Effector CD4-positive, alpha-beta T cell (primary cell): ENCODE measurements around the gene PPARG.

Source experiments
- DNase-seq: peaks from one replicate; pipeline ENCODE4 v3.0.0-alpha.2; 2020

The PPARG gene

DNA sequence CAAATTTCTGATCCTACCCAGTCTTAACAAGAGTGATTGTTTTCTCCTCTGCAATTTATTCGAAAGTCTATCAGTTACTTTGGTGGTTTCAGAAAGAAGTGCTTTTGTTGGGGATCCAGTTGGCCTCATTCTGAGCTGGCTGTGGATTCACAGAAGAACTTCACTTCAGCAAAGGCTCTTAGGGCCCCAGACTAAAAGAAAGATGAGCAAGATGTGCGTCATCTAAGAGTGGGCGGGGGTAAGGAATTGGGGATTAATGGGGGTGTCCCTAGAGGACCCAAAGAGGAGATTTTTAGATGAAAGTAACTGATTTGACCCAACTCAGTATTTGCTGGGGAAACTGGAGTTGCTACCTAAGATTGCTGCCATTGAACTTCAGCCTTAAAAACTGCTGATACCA, 131.5 kb downstream of the PPARG start:
- DNase-seq = no peak

DNA sequence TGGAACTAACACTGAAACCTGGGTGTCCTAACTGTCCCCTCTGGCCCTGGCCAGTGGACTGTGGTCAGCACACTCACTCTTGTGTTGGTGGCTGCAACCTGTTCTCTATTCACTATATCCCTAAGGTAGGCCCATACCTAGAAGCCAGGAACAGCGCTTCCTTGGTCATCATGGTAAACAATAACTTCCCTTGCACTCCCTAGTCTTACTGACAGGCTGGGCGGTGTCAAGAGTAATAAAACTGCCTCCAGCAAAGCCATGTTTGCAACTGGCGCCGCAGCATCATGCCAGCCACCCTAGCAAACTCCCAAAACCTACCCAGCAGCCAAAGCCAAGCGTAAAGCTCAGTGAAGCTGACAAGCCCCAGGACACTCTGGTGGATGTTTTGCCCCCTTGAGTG, 132.3 kb downstream of the PPARG start:
- no peak for DNase-seq

DNA sequence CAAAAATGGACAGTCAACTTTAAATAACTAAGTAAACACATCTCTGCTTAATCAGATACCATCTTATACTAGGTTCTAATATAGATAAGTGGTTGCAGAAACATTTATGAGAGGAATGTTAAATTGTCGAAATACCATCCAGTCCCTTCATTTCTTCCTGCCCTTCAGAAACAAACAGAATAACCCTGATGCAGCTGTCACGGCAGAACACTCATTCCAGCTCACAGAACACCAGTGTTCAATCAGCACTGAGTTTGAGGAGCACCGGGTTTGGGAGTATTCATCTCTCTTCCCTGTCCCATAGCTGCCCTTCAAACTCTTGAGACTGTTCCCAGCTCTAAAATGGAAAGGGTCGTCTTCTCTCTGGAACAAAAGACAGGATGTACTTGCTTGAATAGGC, 134.3 kb downstream of the PPARG start:
- no peak for DNase-seq

DNA sequence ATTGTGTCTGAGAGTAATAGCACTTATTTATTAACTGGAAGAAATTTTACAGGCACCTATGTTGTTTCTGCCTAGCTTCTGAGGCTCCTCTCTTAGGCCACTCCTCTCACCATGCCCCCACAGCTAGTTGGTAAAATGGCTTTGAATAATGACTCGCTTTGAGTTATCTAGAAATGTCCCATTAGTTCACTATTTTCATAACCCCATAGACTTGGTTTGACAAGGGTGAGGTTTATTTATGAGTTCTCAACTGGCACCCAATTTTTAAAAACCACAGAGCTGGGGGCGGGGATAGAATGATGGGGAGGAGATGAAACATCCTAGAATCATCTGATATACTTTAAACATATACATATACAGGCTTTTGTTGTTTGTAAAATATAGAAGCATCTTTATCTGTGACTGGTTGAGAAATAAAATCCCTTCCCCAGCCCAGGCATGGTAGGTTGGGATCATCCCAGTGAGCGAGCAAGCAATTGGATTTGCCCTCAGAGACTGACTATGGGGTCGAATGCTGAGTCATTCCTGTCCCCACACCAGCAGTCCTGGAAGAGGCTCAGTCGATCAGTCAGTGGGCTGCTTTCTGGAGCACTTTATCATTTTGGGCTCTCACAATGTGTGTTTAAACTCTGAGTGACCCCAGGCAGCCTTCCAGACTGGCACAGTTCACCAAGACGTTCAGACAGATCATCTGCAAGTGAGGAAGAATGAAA, 135.2 kb downstream of the PPARG start:
- no peak for DNase-seq

DNA sequence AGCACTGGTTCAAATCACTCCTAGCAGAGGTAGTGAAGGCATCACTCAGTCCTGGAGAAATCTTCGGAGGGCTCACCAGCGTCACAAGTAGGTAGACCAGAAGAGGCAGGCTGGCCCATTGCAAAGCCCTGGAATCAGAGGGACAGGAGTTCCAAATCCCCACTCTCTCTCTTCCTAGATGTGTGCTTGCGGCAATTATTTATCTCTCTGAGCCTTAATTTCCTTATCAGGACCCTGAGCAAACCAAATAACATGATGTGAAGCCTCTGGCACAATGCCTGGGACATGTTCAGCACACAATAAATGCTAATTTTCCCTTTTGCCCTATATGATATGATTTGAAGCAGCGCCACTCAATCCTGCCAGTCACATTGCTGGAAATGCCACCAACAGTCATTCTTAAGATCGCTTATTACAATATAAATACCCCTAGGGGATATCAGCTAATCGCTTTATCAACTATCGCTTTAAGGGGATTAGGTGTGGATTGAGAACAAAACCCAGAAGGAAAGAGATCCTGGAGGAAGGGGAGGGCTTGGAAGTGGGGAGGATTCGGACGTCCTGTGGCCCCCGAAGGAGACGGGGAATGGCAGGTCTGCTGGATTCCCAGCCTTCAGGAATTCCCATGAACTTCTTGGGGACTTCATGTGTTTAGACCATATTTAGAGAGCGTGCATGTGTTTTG, 135.9 kb downstream of the PPARG start:
- no peak for DNase-seq

DNA sequence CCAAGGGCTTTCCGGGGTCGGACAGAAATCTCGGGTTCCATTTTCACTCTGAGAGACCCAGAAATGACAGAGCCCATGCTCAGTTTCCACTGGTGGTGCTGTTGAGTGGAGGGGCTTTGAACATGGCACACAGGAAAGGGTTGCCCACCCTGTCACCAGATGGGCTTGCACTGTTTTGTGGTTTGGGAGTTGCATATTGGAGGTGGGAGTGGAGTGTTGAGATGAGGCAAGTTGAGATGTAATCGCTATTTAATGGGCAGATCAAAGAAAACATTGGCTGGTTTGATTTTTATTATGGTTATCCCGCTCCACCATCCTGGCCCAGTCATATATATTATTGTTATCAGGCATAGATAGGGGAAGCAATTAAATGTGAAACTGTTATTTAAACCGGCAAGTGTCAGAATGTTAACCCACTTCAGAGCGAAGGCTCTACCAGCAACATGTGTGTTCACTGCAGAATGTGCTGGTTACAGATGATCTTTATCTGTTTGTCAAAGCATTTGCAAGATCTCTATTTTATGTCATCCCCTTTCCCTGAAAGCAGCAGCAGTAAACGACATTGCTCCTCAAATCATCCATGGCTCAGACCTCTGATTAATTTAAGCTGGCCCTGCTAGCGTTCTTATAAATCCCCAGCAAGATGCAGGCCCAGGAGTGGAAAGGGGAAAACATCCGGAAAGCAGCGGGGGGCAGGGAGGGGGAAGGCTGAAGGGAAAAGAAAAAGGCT, 137.1 kb downstream of the PPARG start:
- DNase-seq = no peak

DNA sequence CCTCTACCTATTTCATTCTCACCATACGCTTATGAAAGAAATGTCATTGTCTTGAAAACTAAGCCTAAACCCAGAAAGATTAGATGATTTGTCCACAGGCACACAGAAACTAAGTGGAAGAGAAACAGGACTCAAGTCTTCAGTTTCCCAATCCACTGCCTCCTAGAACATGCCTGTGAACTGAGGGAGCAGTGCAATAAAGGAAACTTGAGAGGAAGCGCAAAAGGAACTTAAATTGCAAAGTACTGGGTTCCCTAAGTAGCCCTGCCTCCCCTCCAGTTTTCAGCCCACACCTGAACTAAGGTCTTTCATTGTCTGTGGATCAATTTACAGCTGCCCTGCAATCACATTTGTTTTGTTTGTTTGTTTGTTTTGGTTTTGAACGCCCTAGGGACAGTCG, 138.7 kb downstream of the PPARG start:
- DNase-seq = no peak

DNA sequence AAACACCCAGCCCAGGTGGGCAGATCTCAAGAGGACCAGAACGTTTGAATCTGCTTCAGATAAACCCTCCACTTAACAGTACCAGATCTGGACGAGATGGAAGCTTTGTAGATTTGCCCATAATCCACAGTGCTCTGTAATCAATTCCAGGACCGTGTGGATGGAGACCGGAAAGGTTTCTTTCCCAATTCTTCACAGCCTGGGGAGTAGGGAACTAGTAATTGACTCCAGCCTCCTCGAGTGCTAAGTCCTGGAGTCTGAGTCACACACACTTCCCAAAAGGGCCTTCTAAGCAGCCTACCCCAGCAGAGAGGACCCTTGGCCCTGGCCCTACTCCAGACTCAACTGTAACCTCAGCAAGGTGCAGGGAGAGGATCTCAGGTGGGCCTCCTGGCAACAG, 139.3 kb downstream of the PPARG start:
- DNase-seq = no peak

DNA sequence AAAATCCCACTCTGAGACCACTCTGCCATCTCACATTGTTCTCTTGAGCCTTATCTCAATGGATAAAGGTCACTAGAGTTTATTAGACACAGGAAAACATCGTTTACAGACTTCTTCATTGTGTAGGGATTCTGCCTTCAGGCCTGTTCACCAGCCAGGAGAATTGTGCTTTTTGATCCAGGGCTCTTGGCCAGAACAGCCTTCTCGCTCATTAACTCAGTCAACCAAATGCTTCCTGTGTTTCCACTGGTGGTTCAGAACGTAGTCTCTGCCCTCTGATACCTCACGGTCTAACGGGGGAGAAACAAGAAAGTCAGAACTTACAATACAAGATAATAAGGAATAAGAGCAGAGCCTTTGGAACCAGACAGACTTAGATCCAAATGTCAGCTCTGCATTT, 141.2 kb downstream of the PPARG start:
- DNase-seq = no peak

DNA sequence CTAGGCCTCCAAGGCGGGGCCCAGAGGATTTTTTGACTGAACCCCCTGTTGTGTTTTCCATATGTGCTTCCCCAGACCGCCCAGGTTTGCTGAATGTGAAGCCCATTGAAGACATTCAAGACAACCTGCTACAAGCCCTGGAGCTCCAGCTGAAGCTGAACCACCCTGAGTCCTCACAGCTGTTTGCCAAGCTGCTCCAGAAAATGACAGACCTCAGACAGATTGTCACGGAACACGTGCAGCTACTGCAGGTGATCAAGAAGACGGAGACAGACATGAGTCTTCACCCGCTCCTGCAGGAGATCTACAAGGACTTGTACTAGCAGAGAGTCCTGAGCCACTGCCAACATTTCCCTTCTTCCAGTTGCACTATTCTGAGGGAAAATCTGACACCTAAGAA, 145.0 kb downstream of the PPARG start:
- no peak for DNase-seq

DNA sequence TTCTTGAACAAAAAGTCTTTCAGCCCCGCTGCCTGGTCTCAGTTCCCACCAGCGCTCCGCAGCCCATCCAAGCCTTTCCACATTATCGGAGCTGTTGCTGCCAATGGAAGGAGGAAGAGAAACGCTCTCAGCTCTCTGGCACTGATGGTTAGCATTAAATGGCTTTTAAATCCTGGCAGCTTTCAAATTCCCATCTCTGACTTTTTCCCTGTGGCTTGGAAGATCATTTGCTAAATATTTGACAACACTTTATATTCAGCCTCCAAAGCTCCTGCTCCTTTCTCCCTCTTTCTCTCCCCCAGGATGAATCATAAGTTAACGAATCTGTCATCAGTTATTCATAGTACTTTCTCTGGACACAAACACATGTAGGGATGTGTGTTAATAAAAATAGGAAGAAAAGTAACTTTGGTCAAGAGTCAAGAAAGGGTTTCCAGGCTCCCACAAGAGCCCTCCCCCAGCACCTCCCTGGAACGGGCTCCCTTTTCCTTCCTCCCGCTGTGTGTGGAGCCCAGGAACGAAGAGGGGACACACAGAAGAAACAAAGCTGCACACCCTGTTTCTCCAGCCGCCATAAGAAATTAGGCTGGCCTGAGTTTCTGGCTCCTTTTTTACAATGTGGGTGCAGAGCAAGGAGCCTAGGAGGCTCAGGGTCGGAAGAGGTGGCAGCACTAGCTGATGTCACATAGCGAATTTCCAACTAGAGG, 147.8 kb downstream of the PPARG start:
- DNase-seq = no peak

DNA sequence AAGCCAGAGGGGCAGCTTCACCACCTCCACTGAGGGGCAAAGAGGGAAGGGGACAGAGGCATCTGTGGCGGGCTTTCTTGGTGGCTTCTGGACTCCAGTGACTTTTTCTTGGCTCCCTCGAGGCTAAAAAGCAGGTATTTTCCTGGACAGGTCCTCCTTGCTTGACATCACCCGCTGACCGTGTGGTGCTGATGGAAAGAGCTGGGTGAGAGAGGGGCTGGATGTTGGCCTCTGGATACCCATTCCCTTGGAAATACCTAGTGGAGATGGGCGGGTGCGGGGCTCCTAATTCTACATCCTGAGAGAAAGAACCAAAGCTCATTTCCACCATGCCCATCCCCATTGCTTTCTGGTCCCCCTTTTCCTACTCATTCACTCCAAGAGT, 148.3 kb downstream of the PPARG start:
- DNase-seq = no peak

DNA sequence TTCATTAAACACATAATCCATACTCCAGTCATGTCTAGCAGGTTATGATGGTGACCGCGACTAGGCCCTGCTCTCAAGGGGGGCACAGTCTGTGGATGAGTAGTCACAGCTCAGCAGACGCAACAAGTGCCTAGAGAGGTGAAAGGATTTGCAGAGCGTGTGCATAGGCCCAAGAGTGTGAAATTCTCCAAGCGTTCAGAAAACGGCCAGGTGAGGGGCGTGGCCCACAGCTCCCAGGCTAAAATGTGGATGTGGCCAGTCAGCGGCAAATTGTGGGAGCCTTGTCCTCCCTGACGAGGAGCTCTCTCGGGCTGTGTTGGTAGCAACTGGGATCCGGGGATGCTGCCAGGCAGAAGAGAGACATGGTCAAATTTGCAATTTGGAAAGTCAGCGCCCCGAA, 149.0 kb downstream of the PPARG start:
- no peak for DNase-seq

DNA sequence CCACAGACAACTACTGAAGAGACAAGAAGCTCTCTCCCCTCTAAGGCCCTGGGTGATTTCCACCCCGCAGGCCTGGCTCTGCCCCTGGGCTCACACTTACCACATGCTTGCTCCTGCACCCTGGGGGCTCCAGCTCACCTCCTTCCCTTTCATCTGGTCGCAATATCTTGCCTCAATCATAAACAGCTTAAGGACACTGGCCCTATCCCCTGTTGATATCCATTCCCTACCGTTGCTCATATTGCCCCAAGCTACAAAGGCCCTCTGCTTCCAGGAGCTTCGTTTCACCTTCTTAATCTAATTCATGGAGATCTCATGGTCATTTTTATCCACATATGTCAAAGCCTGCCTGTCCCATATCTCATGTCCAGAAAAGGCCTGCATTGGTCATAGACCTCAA, 149.4 kb downstream of the PPARG start:
- DNase-seq = no peak

DNA sequence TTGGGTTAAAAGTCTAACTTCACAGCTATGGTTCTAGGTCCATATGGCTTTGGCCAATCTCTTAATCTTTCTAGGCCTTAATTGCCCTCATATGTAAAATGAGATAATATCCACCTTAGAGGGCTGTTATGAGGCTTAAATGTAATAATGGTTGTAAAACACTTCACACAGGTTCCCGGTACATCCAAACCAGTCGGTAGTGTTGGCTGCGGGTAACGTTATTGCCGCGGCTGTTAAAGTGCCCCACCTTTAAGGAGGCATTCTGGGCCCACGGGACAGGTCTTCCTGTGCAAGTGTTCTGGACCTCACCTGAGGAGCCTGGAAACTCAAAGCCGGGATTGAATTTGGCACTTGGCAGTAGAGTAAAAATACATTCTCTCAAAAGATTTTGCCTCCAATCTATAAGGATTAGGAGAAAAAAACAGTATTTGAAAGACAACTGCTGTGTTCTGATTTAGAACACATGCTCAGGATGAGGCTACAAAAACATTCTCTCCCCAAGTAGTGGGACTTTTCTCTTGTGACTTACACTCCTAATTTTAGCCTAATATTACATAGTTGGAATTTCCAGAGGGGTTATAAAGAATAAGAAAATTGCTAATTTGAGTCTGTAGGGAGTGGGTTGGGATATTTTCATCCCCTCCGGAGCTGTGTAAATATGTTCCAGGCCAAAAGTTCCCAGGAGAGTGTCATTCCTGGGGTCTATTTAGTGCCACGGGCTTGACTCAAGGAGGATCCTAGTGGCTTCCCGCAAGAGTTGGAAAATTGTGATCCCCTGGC, 150.5 kb downstream of the PPARG start:
- DNase-seq = no peak

DNA sequence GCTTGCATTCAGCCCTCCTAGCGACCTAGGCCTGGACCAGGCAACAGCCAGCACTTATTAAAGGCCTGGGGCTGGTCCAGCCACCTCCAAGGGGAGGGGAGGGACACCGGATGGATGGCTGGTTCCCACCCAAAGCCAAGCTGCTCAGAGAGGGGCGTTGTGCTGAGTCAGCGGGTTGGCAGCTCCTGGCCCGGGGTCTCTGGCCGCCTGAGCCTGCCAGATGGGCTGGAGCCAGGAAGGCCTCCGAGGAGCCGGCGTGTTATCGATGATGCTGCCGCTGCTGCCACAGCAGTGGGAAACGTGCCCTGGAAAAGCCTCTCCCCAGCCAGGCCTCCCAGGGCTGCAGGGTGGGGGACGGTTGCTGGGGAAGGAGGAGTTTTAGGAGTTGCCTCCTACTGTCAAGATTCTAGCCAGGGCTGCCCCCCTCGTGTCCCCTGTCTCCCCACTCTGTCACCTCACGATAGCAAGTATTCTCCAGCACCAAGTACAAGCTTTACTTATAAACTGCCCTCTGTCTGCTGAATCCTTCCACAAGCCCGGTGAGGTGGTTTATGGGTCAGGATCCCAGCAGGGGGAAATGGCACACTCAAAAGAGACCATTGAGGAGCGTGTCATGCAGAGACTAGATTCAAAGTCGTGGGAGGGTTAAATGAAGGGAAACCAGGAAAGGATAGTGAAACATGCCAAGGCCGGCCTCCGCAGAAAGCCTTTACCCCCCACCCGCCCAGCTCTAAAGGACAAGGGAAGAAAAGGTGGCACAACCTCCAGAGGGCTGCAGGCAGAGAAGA, 152.3 kb downstream of the PPARG start:
- DNase-seq = no peak

DNA sequence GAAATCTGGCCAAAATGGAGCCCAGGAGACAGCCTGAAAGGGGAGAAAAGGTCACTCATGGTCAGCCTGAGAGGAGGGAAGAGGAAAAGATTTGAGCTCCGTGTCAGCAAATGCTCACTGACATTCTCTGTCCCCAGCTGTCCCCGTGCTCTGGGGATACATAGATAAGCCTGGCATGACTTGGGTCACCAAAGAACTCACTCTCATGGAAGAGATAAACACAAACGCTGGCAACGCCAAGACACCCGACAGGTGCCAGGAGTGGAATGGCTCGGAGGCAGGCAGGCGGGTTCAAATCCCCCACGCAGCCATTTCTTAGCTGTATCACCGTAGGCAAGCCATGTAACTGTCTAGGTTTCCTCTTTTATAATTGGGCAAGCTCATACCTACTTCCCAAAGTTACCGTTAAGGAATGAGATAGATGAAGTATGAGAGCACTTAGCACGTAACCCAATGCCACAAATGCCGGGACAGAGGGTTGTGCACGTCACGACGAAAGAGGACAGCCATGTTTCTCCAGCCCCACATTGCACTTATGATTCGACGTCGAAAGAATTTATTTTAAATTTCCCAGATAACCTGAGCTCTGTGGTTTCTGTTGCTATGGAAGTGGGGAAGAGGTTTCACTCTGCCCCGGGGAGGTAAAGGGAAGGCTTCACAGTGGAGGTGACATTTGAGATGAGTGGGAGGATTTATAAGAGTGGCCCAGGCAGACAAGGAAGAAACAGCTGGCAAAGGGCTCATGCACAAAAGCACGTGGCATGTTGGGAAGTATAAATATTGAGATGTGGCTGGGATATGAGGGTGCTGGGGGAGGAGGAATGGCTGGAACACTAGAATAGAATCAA, 154.0 kb downstream of the PPARG start:
- no peak for DNase-seq

DNA sequence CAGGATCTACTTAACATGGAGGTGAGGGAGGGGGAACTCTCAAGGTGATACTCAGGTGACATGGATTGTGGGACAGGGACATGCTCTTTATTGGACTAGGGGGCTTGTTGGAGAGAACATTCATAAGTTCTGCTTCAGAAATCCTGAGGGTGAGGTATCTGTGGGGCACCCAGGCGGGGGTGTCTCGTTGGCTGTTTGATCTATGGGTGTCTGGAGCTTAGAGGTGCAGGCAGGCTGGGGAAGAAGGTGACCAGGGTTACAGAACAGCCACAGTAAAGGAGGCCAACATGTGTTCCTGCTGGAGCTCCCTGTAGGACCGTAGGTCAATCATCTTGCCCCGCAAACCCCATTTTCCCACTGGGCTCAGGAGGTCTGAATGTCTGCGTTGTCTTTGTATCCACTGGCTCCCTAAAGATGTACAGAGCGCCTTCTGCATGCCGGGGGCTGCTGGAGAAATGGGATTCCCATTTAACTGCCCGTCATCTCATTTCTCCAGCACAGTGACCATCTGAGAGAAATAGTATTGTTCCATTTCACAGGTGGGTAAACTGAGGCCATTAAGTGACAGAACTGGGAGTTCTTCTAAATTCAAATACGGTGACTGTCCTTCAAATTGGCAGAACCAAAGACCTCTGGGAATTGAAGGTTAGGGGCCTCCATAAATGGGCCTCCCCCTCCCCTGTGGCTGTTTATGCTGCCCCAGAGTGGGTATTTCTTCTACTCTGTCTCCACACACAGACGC, 155.1 kb downstream of the PPARG start:
- no peak for DNase-seq

DNA sequence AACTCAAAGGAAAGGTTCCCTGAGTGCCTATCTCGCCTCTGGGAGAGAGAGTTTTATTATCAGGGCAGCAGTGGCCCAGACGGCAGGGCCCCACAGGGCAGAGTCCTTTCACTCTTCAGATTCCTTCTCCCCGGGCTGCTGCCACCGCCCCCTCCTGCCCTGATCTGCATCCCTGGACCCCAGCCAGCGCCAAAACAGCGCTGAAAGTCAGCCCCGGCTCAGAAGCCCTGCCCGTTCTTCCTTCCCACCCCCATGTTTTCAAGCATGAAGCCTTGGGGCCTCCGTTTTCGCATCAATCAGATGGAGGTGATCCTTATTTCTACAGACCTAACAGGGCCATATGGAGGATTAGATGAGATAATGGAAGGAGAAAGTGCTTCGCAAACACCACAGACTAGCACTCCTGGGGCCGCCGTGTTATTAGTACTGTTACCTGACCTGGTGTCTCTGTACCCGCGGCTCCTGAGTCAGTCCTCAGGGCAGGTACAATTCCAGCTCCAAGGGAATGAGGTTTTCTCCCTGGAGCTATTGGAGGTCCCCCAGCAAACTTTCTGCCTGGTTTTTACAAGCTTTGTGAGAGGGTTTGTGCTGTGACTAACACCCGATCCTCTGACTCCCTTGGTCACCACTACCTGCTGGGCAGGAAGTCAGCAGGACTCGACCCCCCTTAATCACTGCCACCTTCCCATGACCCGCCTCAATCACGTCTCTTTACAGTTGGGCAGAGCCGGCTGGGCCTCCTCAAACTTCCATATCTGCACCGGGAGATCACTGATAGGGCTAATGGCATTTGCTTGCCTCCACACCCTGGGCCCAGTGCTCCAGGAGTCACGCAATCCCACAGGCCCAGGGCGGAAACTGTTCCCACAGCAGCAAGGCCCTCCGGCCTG, 156.0 kb downstream of the PPARG start:
- no peak for DNase-seq
